Measurements from ENCODE around the gene SYT2.

GRCh38 chr1:202649553-202650392 is 60.5 kb downstream of the SYT2 start:
- no peak for TF ChIP-seq POLR2AphosphoS5 (IDR thresholded peaks at IDR 0.05)
- no peak for TF ChIP-seq POLR2A (IDR thresholded peaks at IDR 0.05)
- TF ChIP-seq, protein P1, sequence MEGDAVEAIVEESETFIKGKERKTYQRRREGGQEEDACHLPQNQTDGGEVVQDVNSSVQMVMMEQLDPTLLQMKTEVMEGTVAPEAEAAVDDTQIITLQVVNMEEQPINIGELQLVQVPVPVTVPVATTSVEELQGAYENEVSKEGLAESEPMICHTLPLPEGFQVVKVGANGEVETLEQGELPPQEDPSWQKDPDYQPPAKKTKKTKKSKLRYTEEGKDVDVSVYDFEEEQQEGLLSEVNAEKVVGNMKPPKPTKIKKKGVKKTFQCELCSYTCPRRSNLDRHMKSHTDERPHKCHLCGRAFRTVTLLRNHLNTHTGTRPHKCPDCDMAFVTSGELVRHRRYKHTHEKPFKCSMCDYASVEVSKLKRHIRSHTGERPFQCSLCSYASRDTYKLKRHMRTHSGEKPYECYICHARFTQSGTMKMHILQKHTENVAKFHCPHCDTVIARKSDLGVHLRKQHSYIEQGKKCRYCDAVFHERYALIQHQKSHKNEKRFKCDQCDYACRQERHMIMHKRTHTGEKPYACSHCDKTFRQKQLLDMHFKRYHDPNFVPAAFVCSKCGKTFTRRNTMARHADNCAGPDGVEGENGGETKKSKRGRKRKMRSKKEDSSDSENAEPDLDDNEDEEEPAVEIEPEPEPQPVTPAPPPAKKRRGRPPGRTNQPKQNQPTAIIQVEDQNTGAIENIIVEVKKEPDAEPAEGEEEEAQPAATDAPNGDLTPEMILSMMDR (IDR thresholded peaks at IDR 0.05 in 8 of 11, conservative IDR thresholded peaks at IDR 0.05 in 3 of 11), result no peak

Measured in spleen (tissue), 7 donors.